Osteoblast (primary cell): ENCODE data around the gene SCP2D1. TPM values are rescaled to one million over a fixed set of nuclear protein-coding genes. Genes with fewer than 3 reads are reported as not detected.

Experiments used
- DNase-seq: peaks from one replicate; pipeline ENCODE4 v3.0.0; 2011; ENCODE audit warnings: low spot score, mixed read lengths; ENCODE audit not compliant: insufficient read length; ENCODE audit errors: missing footprints
- H2AFZ ChIP-seq: 2 replicates; pipeline ENCODE4 v1.6.0; 2011; ENCODE audit warnings: mild to moderate bottlenecking, low read length
- H3K27ac ChIP-seq: 2 replicates; pipeline ENCODE4 v1.5.1; 2011; ENCODE audit warnings: mild to moderate bottlenecking, low read depth, low read length, moderate library complexity
- H3K27me3 ChIP-seq: 2 replicates; pipeline ENCODE4 v1.6.0; 2012; ENCODE audit warnings: mild to moderate bottlenecking, control low read depth, inconsistent platforms, low read length, moderate library complexity; ENCODE audit not compliant: insufficient read depth
- H3K36me3 ChIP-seq: 2 replicates; pipeline ENCODE4 v1.5.1; 2011; ENCODE audit warnings: mild to moderate bottlenecking, low read length, control low read depth, moderate library complexity; ENCODE audit not compliant: insufficient read depth
- H3K4me1 ChIP-seq: 2 replicates; pipeline ENCODE4 v1.5.1; 2011; ENCODE audit warnings: mild to moderate bottlenecking, low read length, control low read depth, moderate library complexity; ENCODE audit not compliant: insufficient read depth
- H3K4me2 ChIP-seq: 2 replicates; pipeline ENCODE4 v1.6.0; 2011; ENCODE audit warnings: mild to moderate bottlenecking, low read length; ENCODE audit not compliant: insufficient read depth
- H3K4me3 ChIP-seq: fragments of 200-600 bp; sonication (generic); 3 replicates; pipeline ENCODE4 v1.5.1; 2012; ENCODE audit warnings: mild to moderate bottlenecking, low read length, inconsistent platforms; ENCODE audit not compliant: insufficient read depth
- H3K79me2 ChIP-seq: 2 replicates; pipeline ENCODE4 v1.6.0; 2012; ENCODE audit warnings: mild to moderate bottlenecking, low read length, control low read depth, inconsistent platforms; ENCODE audit not compliant: insufficient read depth
- H3K9me3 ChIP-seq: 2 replicates; pipeline ENCODE4 v1.5.1; 2011; ENCODE audit warnings: low read depth, low read length, control low read depth
- H4K20me1 ChIP-seq: 2 replicates; pipeline ENCODE4 v1.6.0; 2012; ENCODE audit warnings: mild to moderate bottlenecking, low read length, control low read depth; ENCODE audit not compliant: insufficient read depth
- total RNA-seq: library from RNA; depleted of rRNA; stranded (reverse); fragments of >200 nt; gene quantifications from 2 replicates; pipeline ENCODE4 v1.2.3, GENCODE V29; 2012
- TF ChIP-seq, protein P1 (sequence below): IDR thresholded peaks from 2 replicates; pipeline ENCODE4 v1.5.1; 2011; ENCODE audit warnings: mild to moderate bottlenecking, low read depth, low read length, moderate library complexity; ENCODE audit errors: extremely low read depth

SCP2D1 gene
- total RNA-seq: 0.29 TPM in 1 of 2 replicates, not detected in the other

DNA sequence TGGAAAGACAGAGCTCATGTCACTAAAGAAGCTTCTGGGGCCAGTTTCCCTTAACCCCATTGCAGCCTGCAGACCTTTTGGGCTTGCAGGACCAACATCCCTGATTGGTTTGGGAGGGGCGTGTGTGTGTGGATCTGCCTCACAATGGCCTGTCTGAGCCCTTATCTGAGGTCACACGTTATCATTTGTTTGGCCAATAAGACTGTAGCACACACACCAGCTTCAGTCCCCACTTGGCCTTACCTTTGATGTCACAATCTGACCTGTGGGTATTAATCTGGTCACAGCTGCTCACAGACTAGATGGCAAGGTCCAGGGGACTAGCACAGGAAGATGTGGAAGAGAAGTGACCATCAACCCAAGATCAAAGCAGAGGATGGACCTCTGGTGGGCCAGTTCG lies at the start of gene SCP2D1:
SCP2D1 (plus strand) TSS at position 301 of the 400 bp plus-strand sequence; CDS start at position 334, 33 bp downstream.
- no peaks in the 10 kb centered on the region for H3K27me3 ChIP-seq
- no peak for DNase-seq
- no peak within 1 kb of the TSS for H3K4me2 ChIP-seq
- H3K4me1 ChIP-seq: no peaks in the 10 kb centered on the region
- no peaks in the 10 kb centered on the region for H3K36me3 ChIP-seq
- H3K79me2 ChIP-seq: no peaks in the 10 kb centered on the region
- H3K27ac ChIP-seq: no peak within 1 kb of the TSS
- H3K9me3 ChIP-seq: no peaks in the 10 kb centered on the region
- no peak within 1 kb of the TSS for H3K4me3 ChIP-seq
- TF ChIP-seq, protein P1, sequence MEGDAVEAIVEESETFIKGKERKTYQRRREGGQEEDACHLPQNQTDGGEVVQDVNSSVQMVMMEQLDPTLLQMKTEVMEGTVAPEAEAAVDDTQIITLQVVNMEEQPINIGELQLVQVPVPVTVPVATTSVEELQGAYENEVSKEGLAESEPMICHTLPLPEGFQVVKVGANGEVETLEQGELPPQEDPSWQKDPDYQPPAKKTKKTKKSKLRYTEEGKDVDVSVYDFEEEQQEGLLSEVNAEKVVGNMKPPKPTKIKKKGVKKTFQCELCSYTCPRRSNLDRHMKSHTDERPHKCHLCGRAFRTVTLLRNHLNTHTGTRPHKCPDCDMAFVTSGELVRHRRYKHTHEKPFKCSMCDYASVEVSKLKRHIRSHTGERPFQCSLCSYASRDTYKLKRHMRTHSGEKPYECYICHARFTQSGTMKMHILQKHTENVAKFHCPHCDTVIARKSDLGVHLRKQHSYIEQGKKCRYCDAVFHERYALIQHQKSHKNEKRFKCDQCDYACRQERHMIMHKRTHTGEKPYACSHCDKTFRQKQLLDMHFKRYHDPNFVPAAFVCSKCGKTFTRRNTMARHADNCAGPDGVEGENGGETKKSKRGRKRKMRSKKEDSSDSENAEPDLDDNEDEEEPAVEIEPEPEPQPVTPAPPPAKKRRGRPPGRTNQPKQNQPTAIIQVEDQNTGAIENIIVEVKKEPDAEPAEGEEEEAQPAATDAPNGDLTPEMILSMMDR: no peak
- H2AFZ ChIP-seq: no peak within 1 kb of the TSS
- no peaks in the 10 kb centered on the region for H4K20me1 ChIP-seq

DNA sequence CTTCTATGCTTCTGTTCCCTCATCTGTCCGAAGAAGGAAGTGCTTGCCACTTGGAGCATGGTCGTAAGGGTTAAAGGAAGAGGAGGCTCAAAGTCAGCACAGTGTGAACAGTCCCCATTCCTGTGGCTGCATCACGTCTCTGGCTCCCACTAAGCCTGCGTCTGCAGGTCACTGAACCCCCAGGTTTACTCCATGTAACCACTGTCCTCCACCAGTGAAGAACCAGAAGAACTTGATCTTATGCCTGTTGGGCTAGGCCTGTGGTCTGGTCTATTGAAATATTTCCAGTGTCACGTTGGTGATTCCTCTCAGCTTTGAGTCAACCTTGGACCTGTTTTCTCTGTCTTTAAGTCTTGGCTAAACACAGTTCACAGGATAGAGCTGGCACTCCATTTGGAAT lies 45.9 kb upstream of the SCP2D1 start:
- no peaks in the 10 kb centered on the region for H3K27me3 ChIP-seq

DNA sequence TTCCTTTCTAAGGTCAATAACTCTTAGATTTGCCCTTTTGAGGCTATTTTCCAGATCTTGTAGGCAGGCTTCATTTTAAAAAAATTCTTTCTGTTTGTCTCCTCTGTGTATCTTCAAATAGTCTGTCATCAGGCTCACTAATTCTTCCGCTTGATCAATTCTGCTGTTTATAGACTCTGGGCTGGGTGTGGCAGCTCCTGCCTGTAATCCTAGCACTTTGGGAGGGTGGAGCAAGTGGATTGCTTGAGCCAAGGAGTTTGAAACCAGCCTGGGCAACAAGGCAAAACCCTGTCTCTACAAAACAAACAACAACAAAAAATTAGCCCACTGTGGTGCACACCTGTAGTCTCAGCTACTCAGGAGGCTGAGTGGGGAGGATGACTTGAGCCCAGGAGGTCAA lies 40.0 kb upstream of the SCP2D1 start:
- H3K4me2 ChIP-seq: no peak overlapping the region
- no peak overlapping the region for H3K27ac ChIP-seq
- no peaks in the 10 kb centered on the region for H3K79me2 ChIP-seq
- H2AFZ ChIP-seq: no peak overlapping the region
- H4K20me1 ChIP-seq: no peaks in the 10 kb centered on the region
- DNase-seq: no peak
- H3K4me3 ChIP-seq: no peak overlapping the region
- no peaks in the 10 kb centered on the region for H3K4me1 ChIP-seq
- peaks cover 3% of the 10 kb centered on the region for H3K27me3 ChIP-seq
- H3K36me3 ChIP-seq: no peaks in the 10 kb centered on the region
- TF ChIP-seq, protein P1: no peak
- no peaks in the 10 kb centered on the region for H3K9me3 ChIP-seq

More for the DNA sequence above, 45.9 kb upstream of the SCP2D1 start:
- Histone ChIP-seq H2AFZ (no peak overlapping the region), H3K36me3 (no peaks in the 10 kb centered on the region), H4K20me1 (no peaks in the 10 kb centered on the region), H3K4me2 (no peak overlapping the region), H3K4me3 (no peak overlapping the region), H3K9me3 (no peaks in the 10 kb centered on the region), H3K79me2 (no peaks in the 10 kb centered on the region), H3K4me1 (no peaks in the 10 kb centered on the region), H3K27ac (no peak overlapping the region)
- peak; percentile 46 for DNase-seq
- TF ChIP-seq, protein P1: no peak

DNA sequence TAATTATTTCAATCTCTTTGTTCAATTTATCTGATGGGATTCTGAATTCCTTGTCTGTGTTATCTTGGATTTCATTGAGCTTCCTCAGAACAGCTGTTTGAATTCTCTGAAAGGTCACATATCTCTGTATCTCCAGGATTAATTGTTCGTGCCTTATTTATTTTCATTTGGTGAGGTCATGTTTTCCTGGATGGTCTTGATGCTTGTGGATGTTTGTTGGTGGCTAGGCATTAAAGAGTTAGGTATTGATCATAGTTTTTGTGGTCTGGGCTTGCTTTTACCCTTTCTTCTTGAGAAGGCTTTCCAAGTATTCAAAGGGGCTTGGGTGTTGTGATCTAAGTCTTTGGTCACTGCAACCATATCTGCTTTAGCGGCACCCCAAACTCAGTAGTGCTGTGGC lies 39.4 kb upstream of the SCP2D1 start:
- no peak for DNase-seq
- TF ChIP-seq, protein P1: no peak
- H3K4me1 ChIP-seq: no peaks in the 10 kb centered on the region

More for the DNA sequence above, 39.4 kb upstream of the SCP2D1 start:
- Histone ChIP-seq H3K9me3 (no peaks in the 10 kb centered on the region), H2AFZ (no peak overlapping the region), H3K27me3 (peaks cover 3% of the 10 kb centered on the region), H3K36me3 (no peaks in the 10 kb centered on the region), H3K79me2 (no peaks in the 10 kb centered on the region), H3K4me2 (no peak overlapping the region), H4K20me1 (no peaks in the 10 kb centered on the region), H3K27ac (no peak overlapping the region), H3K4me3 (no peak overlapping the region)
